Epithelial cell of prostate (primary cell): Measurements from ENCODE around the gene ASB10.

Experiments
- DNase-seq: peaks from one replicate; pipeline ENCODE4 v3.0.0-alpha.2; 2011; ENCODE audit warnings: low read depth, low spot score
- H3K27ac ChIP-seq: fragments of 450-650 bp; 2 replicates; pipeline ENCODE4 v1.5.1; 2017; ENCODE audit warnings: mild to moderate bottlenecking

The ASB10 gene

GRCh38 chr7:151168003-151168786 is 18.9 kb downstream of the ASB10 start:
- DNase-seq = no peak
- no peak overlapping the region for H3K27ac ChIP-seq

DNA sequence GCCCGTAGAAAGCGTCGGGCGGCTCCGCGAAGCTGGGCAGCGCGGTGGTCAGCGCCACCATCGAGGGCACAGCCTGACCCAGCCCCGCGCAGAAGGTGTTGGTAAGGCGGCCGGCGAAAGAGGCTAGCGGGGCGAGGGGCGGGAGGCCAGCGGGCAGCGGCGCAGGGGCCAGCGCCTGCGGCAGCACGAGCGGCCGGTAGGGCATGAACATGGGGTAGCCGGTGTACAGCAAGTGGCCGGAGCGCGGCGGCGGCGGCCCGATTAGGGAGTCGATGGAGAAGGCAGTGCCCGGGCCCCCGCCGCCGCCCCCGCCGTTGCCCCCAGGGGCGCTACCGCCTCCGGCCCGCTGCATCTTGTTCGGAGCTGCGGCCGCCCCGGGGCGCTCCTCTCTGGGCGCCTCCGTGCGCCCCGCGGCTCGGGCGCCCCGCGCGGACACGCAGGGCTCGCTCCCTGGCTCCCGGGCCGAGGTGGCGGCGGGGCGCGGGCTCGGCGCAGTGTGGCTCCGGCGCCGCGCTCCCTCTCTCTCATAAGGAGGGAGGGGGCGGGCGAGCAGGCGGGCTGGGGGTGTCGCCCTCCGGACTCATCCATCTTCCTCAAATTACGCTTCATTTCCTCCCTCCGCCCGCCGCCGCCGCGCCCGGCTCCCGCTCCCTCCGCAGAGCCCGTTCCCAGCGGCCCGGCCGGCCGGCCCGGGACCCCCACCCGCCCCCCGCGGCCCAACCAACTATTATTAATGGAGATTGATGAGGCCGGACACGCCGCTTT is 19.7 kb downstream of the ASB10 start, which contains the start of gene GBX1:
GBX1 (minus strand) TSS at position 498 of the 765 bp plus-strand sequence; CDS start at position 352, 146 bp downstream.
- no peak for DNase-seq
- H3K27ac ChIP-seq = no peak within 1 kb of the TSS

- no peak overlapping the region for H3K27ac ChIP-seq
- DNase-seq = no peak
Observed at GRCh38 chr7:151166629-151167196, 20.3 kb downstream of the ASB10 start.

DNA sequence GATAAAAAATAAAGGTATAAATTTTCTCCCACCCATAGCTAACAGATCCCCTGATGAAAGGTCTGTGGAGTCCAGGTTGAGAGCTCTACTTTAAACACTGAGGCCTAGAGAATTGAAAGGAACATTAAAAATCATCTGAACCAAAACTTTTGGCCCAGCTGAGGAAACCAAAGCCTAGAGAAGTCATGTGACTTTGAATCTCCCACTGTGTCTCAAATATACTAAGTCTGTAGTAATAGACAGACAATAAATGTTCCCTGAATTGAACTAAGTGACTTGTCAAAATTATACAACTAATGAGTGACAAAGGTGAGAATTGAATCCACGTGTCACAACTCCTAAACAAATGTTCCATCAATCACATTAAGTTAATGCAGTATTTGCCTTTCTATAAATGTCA is 25.3 kb downstream of the ASB10 start:
- H3K27ac ChIP-seq = no peak overlapping the region
- no peak for DNase-seq

GRCh38 chr7:151157645-151158329 is 29.3 kb downstream of the ASB10 start:
- H3K27ac ChIP-seq = no peak overlapping the region
- DNase-seq = peak; percentile 22

DNA sequence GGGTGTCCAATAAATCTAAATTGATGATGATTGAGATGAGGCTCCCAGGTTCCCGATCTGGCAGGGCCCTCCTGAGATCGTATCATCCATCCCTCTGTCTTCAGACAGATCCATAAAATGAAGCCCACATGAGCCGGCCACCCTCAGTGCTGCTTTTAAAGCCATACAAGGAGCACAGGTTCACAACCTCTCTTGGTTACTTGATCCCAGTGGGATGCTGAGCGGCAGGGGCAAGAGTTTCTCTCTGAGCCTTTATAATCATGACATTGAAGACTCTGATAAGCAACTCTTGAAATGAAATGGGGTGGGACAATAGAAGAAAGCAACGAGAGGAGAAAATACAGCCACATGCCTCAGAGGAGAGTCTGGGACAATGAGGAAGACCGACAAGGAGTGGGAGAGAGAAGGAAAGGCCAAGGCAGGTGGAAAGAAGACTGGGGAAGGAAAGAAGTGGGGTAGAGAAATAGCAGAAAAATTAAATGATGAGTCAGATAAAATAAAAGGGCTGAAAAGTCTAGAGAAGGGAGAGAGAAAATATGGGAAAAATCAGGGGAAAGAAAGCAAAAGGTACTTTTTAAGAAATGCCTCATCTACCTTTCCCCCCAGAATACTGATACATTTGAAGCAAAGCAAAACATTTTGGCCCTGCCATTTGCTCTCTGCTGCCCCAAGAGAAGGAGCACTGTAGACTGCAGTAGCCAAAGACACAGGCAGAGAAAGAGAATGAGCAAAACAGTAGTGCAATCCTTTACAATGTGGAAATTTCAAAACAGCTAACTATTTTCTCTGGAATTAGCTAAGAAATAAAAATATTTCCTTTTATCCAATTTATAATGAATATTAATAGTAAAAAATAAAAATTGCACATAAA is 34.2 kb downstream of the ASB10 start:
- no peak for DNase-seq
- H3K27ac ChIP-seq = no peak overlapping the region

DNA sequence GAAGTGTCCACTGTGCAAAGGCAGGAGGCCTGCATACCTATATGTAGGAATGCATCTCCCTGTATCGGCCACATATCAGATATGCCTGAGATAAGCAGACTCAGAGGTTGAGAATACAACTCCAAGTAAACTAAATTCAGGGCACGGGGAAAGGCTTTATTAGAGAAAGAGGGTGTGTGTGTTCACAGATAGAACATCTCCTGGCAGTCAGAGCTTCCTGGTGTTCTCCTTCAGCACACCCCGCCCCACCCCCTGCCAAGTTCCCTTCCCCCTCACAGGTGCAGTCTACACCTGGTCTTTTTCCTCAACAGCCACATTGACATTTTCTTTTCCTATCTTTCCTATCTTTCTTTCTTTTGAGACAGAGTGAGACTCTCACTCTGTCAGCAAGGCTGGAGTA is 36.7 kb downstream of the ASB10 start:
- no peak overlapping the region for H3K27ac ChIP-seq
- DNase-seq = no peak

DNA sequence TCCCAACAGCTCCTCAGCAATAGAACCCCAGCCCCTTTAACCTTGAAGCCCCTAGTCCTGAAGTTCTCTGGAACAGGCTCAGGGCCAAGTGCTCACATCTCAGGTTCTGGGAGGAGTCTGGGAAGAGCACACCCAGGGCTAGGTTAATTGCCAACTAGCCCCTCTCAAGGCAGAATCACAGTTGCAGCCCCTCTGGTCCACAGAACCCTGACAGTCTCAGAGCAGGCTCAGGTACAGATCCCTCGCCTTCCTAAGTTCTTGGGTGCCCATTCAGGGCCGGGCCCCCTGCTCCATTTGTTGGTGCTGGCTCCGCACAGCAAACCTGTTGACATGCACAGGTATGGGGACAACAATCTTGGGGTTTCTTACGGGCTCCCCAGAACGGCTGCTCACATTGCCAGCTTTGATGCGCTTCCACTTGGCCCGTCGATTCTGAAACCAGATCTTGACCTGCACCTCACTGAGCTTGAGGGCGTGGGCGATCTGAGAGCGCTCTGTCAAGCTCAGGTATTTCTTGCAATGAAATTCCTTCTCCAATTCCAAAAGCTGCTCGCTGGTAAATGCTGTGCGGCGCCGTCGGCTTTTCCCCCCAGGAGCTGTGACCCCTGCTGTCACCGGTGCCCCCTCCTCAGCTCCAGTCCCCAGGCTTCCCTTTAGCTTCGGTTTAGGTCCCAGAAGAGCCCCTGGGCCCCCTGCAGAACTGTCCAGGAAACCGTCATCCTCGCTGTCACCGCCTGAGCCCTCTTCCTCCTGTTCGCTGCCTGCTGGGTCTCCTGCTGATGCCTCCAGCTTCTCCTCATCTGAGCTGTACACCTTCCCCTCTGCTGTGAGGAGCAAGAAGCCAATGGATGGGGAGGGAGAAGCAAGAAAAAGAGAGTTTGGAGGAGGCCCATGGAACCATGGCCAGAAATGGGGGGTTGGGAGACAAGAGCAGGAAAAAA is 38.5 kb downstream of the ASB10 start:
- no peak for DNase-seq
- no peak overlapping the region for H3K27ac ChIP-seq

GRCh38 chr7:151146761-151147160 is 40.3 kb downstream of the ASB10 start:
- no peak for DNase-seq
- no peak overlapping the region for H3K27ac ChIP-seq

- no peak for DNase-seq
- H3K27ac ChIP-seq = no peak overlapping the region
Observed at GRCh38 chr7:151144387-151144786, 42.7 kb downstream of the ASB10 start.

GRCh38 chr7:151143261-151144015 is 43.6 kb downstream of the ASB10 start:
- no peak for DNase-seq
- H3K27ac ChIP-seq = no peak overlapping the region

DNA sequence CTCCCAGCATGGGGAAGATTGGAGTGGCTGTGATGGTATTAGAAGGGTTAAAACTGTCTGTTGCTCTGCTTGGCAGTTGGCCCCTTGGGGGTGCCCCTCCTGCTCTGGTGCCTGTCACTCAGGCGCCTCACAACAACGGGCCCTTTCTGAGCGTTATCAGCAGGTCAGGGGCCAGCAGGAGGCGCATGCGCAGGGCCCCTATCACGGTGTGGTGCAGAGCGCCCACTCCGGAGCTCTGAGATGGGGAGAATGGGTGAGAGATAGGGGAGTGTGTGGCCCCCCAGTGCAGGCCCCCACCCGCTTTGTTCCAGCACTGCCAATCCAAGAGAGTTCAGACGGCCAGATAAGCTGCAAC is 44.4 kb downstream of the ASB10 start:
- DNase-seq = no peak
- no peak overlapping the region for H3K27ac ChIP-seq

DNA sequence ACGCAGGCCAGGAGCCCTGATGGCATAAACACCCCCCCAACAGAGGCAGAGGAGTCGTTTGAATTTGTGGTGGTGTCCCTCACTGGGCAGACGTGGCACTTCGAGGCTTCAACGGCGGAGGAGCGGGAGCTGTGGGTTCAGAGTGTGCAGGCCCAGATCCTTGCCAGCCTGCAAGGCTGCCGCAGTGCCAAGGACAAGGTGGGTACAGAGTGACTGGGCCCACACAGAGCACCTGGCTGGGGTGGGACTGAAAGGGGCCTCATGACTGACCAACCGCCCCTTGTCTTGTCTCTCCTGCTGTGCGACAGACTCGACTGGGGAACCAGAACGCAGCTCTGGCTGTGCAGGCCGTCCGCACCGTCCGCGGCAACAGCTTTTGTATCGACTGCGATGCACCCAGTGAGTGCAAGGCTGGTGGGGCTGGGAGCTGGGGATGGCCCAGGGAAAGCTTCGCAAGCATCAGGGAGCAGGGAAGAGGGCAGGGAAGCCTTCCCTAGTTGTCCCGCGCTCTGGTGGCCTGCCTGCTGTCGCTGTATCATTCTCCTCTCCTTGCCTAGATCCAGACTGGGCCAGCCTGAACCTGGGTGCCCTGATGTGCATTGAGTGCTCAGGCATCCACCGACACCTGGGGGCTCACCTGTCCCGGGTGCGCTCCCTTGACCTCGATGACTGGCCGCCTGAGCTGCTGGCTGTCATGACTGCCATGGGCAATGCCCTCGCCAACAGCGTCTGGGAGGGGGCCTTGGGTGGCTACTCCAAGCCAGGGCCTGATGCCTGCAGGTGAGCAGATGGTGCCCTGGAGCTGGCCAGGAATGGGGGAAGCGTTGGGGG is 45.0 kb downstream of the ASB10 start:
- no peak for DNase-seq

GRCh38 chr7:151141311-151141854 is 45.7 kb downstream of the ASB10 start:
- DNase-seq = no peak

More for the DNA sequence above, 45.0 kb downstream of the ASB10 start:
- H3K27ac ChIP-seq = no peak overlapping the region

GRCh38 chr7:151140826-151141225 is 46.2 kb downstream of the ASB10 start:
- no peak overlapping the region for H3K27ac ChIP-seq
- no peak for DNase-seq

More at GRCh38 chr7:151141311-151141854, 45.7 kb downstream of the ASB10 start:
- no peak overlapping the region for H3K27ac ChIP-seq

- DNase-seq = no peak
- no peak overlapping the region for H3K27ac ChIP-seq
Observed at GRCh38 chr7:151139791-151140190, 47.3 kb downstream of the ASB10 start.
